ENCODE results near the gene PRAC1.

Gene PRAC1

DNA sequence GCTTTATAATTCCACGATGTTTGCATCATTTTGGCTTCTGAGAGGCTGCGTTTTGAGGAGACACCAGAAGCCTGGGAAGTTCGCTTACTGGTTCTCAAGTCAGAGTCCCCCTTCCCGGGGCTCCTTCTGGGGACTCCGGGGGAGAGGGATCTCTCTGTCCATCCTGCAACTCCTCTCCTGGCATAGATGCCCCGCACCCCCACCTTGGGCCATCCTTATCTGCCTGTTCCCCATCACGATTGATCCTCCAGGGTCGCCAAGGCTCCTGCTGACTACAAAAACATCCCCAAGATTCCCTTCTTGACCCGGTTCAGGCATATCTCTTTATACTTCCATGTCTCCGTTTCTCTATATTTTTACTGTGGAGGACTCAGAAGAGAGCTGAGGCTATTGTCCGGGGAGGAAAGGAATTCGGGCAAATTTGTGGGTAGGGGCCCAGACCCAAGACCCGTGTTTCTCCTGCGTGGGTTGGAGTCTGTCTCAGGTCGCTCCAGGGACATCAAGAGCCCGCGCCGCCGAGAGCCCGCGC, 24.7 kb upstream of the PRAC1 start:
- DNase-seq, result no peak

DNA sequence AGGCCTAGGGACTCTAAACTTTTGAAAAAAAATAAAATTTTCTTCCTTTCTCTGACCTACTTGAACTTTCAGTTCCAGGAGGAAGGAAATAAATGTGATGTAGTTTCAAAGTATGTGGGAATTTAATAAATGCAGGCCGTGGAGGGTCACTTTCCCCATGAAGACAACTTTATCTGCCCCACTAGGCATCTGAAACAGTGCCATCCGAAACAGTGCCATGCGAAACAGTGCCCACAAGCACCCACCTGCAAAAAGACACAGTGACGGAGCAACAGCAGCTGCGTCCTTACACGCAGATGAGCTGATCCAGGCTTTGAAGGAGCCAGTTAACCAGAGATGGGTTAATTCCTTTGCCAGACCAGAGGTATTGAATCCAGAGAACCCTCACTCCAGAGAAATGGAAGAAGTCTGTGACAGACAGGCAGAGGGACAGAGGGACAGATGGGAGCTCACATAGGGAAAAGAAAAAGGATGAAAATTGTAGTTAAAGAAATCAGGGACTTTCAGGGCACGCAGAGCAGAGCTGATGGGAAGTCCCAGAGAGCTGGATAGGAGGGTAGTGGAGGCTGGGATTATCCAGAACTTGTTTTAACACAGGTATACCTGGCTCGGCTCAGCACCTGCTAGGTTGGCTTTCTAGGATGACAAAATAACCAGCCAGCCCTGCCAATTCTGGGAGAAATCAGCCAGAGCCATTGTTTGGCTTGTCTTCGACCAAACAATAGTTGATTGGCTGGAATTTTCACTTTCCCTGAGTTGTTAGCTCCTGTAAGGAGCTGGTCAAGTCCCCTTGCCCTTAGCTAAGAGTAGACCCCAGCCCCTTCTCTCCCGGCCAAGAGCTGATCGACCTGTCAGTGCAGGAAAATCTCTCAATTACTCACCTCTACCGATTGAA, 23.3 kb upstream of the PRAC1 start:
- DNase-seq, result no peak

DNA sequence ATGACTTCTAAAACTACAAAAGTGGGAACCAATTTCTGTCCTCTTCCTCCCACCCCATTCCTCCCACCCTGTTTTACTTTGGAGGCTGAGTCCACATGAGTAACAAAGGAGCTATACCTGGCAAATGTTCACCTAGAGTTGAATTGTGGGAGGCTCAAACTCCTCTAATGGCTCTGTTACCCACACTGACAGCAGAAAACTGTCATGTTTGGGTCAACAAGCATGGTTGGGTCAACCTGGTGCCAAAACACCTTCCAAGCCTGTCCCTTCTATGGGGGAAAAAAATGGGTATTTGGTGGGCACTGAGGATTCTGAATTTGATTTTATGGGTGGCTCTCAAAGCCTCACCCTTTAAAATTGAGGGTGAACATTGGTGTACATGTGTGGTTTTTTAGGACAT, 18.2 kb upstream of the PRAC1 start:
- DNase-seq, result no peak

DNA sequence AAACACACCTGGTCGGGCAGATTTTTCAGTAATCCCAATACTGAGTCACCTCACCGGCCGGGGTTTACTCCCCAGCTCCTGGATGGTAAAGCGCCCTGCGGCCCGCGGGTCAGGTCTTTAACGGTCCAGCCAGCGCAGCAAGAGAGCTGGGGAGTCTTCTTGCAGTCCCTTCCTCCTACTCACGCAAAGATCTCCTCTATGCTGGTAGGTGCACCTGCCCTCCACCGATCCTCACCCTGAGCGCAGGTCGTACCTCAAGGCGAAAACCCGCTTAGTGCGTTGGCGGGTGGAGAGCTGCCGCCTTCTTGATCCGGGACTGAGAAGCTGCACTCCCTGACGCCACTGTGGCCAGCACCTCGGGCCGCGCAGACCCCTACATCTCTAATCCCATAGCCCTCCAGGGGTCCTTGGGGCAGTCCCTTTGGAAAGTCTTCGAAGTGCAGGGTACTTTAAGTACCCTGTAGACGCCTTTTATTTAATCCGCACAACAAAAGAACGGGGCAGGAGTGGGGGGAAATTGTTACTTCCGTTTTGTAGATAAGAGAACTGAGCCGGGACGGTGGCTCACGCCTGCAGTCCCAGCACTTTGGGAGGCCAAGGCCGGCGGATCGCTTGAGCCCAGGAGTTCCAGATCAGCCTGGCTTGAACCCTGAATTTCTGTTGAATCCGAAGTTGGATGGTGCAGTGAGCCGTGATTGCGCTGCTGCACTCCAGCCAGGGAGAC, 16.6 kb upstream of the PRAC1 start:
- no peak for DNase-seq

DNA sequence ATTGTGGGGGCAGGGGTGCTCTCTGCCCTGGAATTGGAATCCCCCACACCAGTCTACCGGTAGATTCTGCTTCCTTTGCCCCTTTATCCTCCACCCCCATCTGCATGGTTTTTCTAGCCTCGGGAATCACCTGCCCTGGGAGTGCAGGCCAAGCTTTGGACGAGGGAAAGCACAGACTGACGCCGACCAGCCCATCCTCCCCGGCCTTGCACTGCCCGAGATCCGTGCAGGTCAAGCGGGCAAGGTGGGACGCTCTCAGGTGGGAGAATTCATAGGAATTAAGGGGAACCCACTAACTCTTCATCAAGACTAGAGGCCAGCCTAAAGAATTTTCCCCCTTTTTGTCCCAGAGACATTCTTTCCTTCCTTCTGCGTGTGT, 16.1 kb upstream of the PRAC1 start:
- DNase-seq, result no peak

DNA sequence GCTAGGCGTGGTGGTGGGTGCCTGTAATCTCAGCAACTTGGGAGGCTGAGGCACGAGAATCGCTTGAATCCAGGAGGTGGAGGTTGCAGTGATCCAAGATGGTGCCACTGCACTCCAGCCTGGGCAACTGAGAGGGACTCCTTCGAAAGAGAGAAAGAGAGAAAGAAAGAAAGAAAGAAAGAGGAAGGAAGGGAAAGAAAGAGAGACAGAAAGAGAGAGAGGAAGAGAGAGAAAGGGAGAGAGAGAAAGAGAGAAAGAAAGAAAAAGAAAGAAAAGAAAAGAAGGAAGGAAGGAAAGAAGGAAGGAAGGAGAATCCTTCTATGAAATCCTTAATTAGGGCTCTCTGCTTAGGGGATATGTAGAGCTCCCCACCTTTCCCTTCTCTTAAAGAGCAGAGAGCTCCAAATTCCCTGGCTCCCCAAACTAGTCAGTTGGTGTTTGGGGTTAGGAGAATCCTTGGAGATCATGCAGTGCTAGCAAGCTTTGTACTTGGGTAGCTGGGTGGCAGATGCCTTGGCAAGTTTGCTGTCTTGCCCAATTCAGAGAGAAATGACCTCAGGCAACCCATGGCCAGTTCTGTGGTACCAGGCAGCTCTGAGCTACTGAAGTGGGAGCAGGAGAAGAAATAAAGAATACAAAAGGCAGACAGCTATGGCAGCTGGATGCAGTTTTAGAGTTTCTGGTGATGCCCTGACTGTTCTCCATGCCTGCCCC, 15.2 kb upstream of the PRAC1 start:
- no peak for DNase-seq

DNA sequence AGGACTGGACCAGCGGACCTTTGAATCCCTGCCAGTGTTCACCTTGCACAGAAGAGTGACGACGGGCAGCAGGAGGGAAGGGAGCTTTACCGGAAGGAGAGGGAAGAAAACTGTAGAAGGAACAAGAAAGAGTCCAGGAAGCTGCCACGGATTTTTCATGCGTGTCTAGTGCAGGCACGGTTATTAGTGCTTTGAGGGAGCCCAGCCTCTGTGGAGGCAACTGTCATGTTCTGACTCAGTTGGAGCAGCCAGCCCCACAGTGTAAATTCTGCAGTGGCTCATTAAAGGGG, 12.7 kb upstream of the PRAC1 start:
- no peak for DNase-seq

DNA sequence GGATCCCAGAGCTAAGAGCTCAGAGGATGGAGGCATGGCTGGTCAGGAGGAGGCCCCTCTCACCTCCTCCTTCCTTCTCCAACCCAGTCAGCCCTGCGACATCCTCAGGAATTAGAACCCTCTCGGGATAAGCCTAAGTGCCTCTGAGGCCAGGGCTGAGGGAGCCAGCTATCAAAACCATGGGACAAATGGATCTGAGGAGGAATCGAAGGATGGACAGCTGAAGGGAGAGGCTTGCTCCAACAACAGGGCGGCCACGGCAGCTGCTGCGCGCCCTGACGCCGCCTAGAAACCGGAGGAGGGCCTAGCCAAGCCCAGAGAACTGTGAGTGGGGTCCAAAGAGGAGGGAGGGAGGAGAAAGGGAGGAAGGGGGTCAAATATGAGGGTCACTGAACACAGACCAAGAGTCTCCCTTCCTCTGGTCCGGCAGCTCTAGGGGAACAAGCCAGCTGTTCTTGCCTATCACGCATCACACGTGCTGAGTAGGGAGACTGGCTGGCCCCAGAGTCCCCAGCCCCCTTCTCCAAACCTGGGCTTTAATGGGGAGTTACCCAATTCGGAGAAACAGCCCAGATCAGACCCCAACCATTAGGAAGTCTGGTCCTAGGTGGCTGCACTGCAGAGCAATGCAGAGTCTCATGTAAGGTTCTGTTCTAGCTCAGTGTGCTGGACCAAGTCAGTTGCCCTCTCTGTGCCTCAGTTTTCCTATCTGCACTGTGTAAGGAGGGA, 12.2 kb upstream of the PRAC1 start:
- DNase-seq, result no peak

DNA sequence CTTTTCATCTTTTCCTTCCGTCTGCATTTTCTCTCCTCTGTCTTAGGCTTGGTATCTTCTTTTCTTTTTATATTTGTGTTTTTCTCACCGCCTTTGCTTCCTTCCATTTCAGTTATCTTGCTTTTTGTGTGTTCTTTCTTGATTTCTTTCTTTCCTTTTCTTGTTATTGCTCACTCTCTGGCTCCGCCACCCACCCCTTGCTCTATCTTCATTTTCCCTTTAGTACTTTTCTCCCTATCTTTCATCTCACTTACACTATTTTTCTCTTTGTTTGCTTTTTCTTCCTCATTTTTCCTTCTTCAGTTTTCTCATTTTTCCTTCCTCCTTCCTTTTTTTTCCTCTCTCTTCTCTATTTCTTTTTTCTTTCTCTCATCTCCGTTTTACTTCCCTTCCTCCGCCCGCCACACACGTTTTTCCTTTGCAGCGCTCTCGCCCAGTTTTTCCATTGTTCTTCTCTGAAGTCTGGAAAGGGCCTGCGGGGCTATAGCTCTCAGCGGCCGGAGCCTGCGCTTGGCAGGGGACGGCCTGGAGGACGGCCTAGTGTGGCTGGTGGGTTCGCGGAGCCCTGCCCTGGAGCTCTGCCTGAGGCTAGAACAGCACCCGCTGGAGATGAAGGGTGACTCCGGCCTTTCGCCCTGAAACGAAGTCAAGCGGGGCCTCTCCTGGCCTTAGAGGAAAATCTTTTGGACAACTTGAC, 11.5 kb upstream of the PRAC1 start:
- DNase-seq, result no peak

DNA sequence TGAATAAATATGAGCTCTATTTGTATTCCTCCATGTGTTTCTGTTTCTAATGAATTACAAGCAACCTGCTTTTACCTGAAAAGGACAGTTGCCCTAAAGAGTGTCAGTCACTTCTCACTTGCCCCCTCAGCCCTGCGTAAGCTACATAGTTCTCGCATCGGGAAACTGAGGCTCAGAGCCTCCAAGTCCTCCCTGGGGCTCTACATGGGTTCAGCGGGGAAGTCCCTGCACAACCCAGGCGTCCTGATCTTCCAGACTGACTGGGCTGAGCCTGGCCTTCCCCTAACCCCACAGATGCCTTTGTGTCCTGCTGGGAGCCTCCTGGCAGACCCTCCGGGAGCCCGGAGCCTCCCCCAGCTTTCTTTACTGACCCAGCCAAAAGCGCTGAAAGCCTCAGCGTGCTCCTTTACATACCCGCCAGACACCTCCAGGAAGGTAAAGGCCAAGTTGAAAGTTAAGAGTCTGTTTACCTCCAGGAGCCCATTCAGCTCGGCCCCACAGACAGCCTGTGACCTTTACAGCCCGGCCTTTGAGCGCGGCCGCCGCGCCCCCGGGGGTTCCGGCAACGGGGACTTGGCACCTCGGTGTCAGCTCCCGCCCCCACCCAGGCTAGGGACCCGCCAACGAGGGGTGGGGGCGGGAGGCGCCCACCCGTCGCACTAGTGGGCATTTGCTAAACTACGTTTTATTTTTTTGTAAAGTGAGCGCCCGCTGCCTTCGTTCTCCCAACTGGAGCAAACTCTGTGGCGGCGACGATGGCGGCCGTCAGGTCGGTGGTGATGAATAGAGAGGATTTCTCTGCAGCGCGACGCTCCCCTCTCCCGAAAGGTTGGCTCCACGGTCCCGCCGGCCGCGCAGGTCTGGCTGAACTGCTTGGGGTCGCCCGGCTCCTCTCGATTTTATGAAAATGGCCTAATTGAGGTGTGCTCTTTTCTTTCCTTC, 10.6 kb upstream of the PRAC1 start:
- DNase-seq, result no peak

DNA sequence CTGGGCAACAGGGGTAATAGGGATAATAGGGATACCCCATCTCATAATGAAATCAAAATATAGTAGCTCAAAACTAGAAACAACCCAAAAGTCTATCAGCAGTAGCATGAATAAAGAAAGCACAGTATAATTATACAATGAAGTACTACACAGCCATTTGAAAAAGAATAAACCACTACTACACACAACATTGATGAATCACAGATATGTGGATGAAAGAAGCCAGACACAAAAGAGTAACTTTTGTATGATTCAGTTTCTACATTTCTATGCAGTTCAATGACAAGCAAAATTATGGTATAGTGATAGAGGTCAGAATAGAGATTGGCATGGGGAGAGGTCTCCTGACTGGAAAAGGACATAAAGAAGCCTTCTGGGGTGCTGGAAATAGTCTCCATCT, 9.0 kb upstream of the PRAC1 start:
- DNase-seq, result no peak

DNA sequence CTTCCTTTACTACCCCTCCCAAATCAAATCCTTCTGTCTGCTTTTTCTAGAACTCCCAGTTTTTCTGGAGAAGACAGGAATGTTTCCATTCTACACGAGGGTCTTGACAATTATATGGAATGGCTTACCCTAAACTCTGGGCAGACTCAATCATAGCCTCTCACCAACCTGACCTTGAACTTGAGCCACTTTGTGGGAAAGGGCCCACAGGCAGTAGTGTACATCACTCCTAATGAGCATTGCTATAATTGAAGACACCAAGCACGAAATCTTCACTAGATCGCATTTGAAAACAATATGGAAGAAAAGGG, 7.9 kb upstream of the PRAC1 start:
- no peak for DNase-seq

DNA sequence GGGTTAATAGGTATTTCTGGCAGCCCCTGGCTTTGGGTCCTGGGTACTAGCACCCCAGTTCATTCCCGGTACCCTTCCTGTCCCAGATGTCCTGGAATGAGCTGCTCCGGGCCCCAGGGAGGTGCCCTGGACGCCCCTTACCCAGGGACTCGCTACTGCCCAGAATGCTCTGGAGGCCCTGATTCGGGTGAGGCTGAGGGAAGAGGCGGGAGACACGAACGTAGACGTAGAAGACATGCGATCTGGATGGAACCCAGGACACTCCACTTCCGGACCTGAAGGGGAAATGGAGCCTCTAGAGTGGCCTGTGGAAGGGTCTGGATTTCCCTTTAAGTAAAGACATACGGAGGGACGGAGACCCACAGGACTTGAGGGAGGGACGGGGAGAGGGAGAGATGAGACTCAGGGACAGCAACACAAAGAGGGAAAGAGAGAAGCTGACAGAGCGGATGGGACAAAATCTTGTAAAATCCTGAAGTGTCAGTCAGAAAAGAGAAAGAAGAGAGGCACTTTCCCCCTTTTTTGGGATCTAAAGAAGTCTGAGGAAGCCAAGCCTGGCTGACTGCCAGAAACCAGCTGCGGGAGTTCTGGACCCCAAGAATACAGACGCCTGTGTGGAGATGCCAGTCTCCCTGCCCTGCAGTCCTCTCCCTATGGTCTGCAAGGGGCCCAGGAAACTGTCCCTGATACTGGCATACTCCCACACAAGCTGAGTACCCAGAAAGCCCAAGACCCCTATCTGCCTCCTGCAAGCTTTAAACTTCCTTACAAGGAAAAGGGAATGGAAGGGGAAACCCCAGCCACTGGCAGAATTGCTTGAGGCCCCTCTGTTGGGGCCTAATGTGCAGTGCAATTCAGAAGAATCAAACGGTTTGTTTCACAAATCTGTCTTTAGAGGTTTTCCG, 7.3 kb upstream of the PRAC1 start:
- no peak for DNase-seq

DNA sequence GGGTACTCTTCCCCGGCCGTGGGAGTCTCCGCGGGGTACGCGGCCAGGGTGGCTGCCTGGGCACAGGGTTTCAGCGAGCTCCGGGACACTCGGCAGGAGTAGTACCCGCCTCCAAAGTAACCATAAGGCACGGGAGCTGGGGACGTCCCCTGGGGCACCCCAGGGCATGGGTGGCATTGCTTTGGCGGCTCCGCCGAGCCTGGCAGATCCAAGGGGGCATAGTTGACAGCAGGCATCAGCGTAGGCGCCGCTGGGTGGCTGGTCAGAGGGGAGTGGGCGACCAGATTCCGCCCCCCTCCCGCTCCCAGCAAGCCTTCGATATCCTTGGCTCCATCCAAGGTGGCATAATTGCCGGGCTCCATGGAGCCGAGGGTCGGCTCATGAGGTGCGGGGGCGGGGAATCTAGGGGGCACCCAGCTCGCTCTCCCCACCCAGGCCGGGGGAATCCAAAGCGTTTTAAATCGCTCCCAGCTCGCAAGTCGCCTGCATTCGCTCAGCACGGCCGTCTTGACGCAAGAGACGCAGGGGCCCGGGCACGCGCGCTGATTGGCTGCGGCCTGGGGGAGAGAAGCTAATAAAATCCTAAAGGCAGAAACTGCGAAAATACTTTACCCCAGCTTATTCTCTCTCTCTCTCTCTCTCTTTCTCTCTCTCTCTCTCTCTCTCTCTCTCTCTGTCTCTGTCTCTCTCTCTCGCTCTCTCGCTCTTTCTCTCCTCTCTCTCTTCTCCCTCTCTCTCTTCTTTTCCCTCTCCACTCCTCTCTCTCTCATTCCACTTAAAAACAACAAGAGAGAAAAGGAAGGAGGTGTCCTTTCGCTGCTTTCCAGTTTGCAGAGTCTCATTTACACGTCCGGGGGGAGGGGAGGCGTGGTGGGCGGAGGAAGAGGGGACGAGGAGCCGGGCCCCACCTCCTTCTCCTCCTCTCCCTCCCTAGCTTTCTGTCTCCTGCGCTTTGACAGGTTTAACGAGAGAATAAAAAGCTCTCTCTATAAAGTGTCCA, 6.2 kb upstream of the PRAC1 start, which contains the start of gene HOXB13:
HOXB13 (minus strand) TSS at position 519 of the 1,000 bp plus-strand sequence; CDS start at position 362, 157 bp downstream.
- no peak for DNase-seq

DNA sequence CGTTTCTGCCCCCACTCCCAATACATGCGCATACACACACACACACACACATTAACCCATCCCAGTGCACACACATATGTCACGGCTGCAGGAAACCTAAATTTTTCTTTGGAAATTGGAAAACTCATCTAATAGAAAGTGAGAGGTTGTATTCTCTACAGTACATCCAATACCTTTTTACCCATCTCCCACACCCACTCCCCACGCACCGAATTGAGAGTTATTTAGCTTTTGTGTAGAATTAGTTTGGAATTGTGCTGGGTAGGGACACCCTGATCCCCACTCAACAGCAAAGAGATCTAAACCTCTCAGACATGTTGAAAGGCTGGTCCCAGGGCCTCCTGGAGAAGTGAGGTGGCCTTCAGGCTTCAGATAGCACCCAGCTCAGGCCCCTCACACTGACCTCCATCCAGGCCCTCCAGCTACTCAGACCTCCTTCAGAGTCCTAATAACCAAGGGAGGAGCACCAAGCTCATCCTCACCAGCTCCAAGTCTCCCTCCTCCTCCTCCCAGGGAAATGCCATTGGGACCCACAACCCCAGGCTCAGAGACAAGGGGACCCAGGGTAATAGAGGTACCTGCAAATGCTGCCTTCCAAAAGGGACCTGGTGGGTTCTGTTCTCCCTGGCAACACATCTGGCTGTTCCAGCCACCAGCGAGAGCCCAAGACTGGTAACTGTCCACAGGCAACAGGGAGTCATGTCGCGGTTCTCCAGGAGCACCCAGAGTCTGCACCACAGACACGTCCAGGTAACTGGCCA, 5.3 kb upstream of the PRAC1 start:
- DNase-seq, result no peak

DNA sequence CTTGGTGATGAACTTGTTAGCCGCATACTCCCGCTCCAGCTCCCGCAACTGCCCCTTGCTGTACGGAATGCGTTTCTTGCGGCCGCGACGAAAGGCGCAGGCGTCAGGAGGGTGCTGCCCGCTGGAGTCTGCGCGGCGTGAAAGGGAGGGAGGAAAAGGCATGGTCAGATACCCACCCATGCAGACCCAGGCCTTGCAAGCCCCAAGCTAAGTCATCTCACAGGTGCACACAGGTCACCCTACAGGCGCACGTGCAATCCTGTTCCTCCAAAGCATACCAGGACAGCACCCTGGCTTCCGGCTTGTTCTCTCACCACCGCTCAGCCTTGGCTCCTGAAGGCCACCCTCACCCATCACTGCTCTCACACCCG, 4.6 kb upstream of the PRAC1 start:
- no peak for DNase-seq

DNA sequence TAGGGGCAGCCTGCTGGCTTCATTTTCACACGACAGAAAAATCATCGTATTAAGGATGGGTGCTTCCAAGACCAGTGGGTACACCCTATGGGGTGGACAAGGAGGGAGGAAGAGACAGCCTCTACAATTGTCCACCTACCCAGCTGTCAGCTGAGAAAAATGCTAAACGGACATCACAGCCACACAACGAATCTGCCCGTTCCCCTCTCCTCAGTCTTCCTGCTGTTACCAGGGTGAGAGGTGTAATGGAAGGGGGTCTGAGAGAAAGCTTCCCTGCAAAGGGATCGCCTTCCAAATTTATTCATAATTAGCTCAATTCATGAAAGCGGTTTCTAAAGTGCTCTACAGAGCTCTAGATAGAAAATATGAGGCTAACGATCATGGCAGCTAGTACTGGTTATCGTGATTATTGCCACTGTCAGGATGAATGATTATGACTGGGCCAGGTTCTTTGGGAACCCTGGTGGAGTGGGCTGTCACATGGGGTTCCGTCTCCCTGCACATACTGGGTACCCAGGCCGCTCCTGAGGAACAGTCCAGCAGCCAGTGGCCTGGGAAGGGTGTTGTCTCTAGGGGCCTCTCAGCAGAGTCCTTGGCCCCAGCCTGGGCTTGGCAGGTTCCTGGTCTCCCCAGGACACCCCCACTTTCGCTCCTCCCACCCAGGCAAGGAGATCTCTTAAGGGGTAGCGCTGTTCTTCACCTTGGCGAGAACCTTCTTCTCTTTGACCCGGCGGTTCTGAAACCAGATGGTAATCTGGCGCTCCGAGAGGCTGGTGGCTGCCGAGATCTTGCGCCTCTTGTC, 4.0 kb upstream of the PRAC1 start:
- DNase-seq, result no peak

All from inflammatory macrophage treated with lipopolysaccharide for 1 hour (primary cell).